Right lobe of liver (tissue), 4 donors: ENCODE measurements around the gene OR5B17.

Source experiments
- POLR2A ChIP-seq: fragments of 450-650 bp; IDR thresholded peaks from one replicate; pipeline ENCODE4 v1.6.1; 2017; ENCODE audit warnings: antibody characterized with exemption, mild to moderate bottlenecking
- TF ChIP-seq, protein P1 (sequence below), 4 donors: fragments of 200-600 bp in 3 of 4; fragments of 450-650 bp in 1 of 4; IDR thresholded peaks; one replicate each; pipeline versions ENCODE4 v1.5.1 to v1.8.0; 2016 to 2022; ENCODE audit warnings: antibody characterized with exemption in 4 of 4, mild to moderate bottlenecking in 2 of 4
- donor health status: DM: no; HTN: no; CAD: no.
- donor health status: DM: no; HTN: no; CAD: no.
- donor health status: DM: no; HTN: yes; CAD: no.

DNA sequence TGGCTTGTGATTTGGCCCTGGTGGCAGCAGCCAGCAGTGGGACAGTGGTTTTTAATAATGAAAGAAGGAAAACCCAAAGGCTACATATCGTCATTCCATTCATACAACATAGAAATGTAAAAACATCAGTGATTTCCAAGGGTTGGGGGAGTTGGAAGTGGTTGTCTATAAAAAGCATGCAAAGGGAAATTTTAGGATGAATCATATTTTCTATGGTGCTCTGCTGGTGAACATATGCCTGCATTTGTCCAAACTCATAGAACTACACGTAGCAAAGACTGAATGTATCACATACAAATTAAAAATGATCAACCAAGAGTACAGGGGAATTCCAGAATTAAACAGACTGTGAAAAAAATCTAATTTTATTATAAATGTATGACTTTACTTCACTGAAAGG is 36.7 kb upstream of the OR5B17 start:
- TF ChIP-seq, protein P1, sequence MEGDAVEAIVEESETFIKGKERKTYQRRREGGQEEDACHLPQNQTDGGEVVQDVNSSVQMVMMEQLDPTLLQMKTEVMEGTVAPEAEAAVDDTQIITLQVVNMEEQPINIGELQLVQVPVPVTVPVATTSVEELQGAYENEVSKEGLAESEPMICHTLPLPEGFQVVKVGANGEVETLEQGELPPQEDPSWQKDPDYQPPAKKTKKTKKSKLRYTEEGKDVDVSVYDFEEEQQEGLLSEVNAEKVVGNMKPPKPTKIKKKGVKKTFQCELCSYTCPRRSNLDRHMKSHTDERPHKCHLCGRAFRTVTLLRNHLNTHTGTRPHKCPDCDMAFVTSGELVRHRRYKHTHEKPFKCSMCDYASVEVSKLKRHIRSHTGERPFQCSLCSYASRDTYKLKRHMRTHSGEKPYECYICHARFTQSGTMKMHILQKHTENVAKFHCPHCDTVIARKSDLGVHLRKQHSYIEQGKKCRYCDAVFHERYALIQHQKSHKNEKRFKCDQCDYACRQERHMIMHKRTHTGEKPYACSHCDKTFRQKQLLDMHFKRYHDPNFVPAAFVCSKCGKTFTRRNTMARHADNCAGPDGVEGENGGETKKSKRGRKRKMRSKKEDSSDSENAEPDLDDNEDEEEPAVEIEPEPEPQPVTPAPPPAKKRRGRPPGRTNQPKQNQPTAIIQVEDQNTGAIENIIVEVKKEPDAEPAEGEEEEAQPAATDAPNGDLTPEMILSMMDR (IDR thresholded peaks at IDR 0.05), result no peak
- no peak for TF ChIP-seq POLR2A
